Measurements from ENCODE around the gene RNPEPL1. TPM values are rescaled to one million over a fixed set of nuclear protein-coding genes. Genes with fewer than 3 reads are reported as not detected.

The RNPEPL1 gene
- total and polyA plus RNA-seq, 10 of the 15 experiments (the other 5 are each of a cell fraction or from before 2014, with no cell fraction given), result 0.24 to 49.5 (median 6.8) TPM

- no peak for TF ChIP-seq SMC3 (IDR thresholded peaks at IDR 0.05; ENCODE audit: borderline replicate concordance, low read length)
- TF ChIP-seq SPI1 (IDR thresholded peaks at IDR 0.05; ENCODE audit: borderline replicate concordance, insufficient read depth, low read depth, low read length), result no peak
- TF ChIP-seq, protein P1, sequence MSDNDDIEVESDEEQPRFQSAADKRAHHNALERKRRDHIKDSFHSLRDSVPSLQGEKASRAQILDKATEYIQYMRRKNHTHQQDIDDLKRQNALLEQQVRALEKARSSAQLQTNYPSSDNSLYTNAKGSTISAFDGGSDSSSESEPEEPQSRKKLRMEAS (IDR thresholded peaks at IDR 0.05; ENCODE audit: low read depth, low read length), result no peak
- TF ChIP-seq RBBP5 (conservative IDR thresholded peaks at IDR 0.05), result no peak
- TF ChIP-seq MEF2A (IDR thresholded peaks at IDR 0.05; ENCODE audit: insufficient read depth, low read depth, low read length), result no peak
- TF ChIP-seq CBFB (IDR thresholded peaks at IDR 0.05; ENCODE audit: low read depth), result no peak
- no peak for TF ChIP-seq SREBF1 (IDR thresholded peaks at IDR 0.05; ENCODE audit: low read length)
- TF ChIP-seq BHLHE40 (IDR thresholded peaks at IDR 0.05; ENCODE audit: borderline replicate concordance in 1 of 2, low read depth in 2 of 2, low read length in 1 of 2), result no peak
Observed at GRCh38 chr2:240559286-240559685, 9.0 kb upstream of the RNPEPL1 start (continued).

GRCh38 chr2:240560084-240560479 lies 8.2 kb upstream of the RNPEPL1 start, which contains the start of gene DUSP28:
TSS of gene DUSP28 (plus strand) at chr2:240560357. CDS start at chr2:240560685, 328 bp downstream.
- POLR2A ChIA-PET, result interaction anchor here (1.0 to 7.8 kb wide), 7 partner anchors 9 to 61 kb away, joined by 3 to 233 read pairs (median 7); partner anchors contain the start of gene CAPN10
- ATAC-seq, result peak; percentile 84
- Histone ChIP-seq H3K79me2 (ENCODE audit: control insufficient read depth, insufficient read depth, low read length) (peaks cover 52% of the 10 kb centered on the region), H2AFZ (ENCODE audit: control insufficient read depth, low read depth, low read length) (peak within 1 kb of the TSS; percentile 76), H3K27me3 (replicated peaks in 1 of 2; ENCODE audit: control insufficient read depth in 2 of 2, insufficient read depth in 2 of 2, low read length in 1 of 2) (no peaks in the 10 kb centered on the region), H3K4me3 (peak within 1 kb of the TSS; percentile 91), H3K9ac (ENCODE audit: control insufficient read depth, insufficient read depth, low read length) (peak within 1 kb of the TSS; percentile 96), H3K4me1 (ENCODE audit: control insufficient read depth, insufficient read depth, low read length) (peaks cover 40% of the 10 kb centered on the region), H3K36me3 (ENCODE audit: control insufficient read depth in 2 of 2, insufficient read depth in 2 of 2, low read length in 1 of 2) (peaks cover 0 to 9% of the 10 kb centered on the region in 2 experiments; a peak in 2 of 4 replicates), H3K27ac (ENCODE audit: control insufficient read depth, insufficient read depth) (peak within 1 kb of the TSS; percentile 96), H3K4me2 (ENCODE audit: control insufficient read depth, insufficient read depth) (peak within 1 kb of the TSS; percentile 99), H3K9me3 (replicated peaks; ENCODE audit: control insufficient read depth, insufficient read depth, low read length) (no peaks in the 10 kb centered on the region), H4K20me1 (ENCODE audit: control insufficient read depth, insufficient read depth) (no peaks in the 10 kb centered on the region)
- DNase-seq (ENCODE audit: low read depth, low spot score), result peak; percentile 55
- under 1% methylated on average over 32 of the region's 39 CpGs for WGBS (ENCODE audit: insufficient coverage, insufficient replicate concordance, low lambda C conversion rate, missing lambda C conversion rate)
- BruUV-seq (replicated peaks), result no TSS peak
- SMC1A ChIA-PET (ENCODE audit: uncharacterized antibody, unreplicated experiment), result interaction anchor here (1.2 to 12.1 kb wide), 2 partner anchors 10 to 26 kb away, joined by 3 to 124 read pairs; partner anchors contain the start of gene CAPN10
- in situ Hi-C loops (cut with MboI), result no loop called here
- FAIRE-seq, result peak; percentile 66
- intact Hi-C loops (cut with micrococcal nuclease; ENCODE audit: unreplicated experiment), result loop anchor here (2.0 kb wide), 1 partner anchor 61 kb away; no protein-coding TSS in a partner anchor
- CTCF ChIA-PET, result interaction anchor here (0.6 to 7.9 kb wide), 5 partner anchors 9 to 61 kb away, joined by 3 to 196 read pairs (median 5); partner anchors contain the start of gene CAPN10
- RAD21 ChIA-PET (ENCODE audit: unreplicated experiment), result interaction anchor here (11.7 kb wide), 1 partner anchor 24 kb away, joined by 206 read pairs; the partner anchor contains the start of gene CAPN10
- TF ChIP-seq, protein P1 (IDR thresholded peaks at IDR 0.05; ENCODE audit: low read depth, low read length), result peak; percentile 99
- peak; percentile 69; the same call in 1 of the 2 replicates for TF ChIP-seq BACH1 (IDR thresholded peaks at IDR 0.05; ENCODE audit: borderline replicate concordance)
- TF ChIP-seq NFXL1 (IDR thresholded peaks at IDR 0.05; ENCODE audit: borderline replicate concordance), result no peak
- no peak for TF ChIP-seq HDAC2 (IDR thresholded peaks at IDR 0.05)
- no peak for TF ChIP-seq NFYB (IDR thresholded peaks at IDR 0.05; ENCODE audit: insufficient read depth, low read depth, low read length)
- TF ChIP-seq HDGF (IDR thresholded peaks at IDR 0.05), result 0 out of 2 replicates have a peak, but pooled peaks have one; percentile 19
- TF ChIP-seq TCF3 (IDR thresholded peaks at IDR 0.05; ENCODE audit: borderline replicate concordance, insufficient read depth, low read depth, low read length), result 0 out of 2 replicates have a peak, but pooled peaks have one; percentile 42
- TF ChIP-seq BCL11A (IDR thresholded peaks at IDR 0.05; ENCODE audit: low read depth, low read length), result no peak
- peak in 1 of 2 experiments; percentile 89; a peak in 2 of 3 replicates for TF ChIP-seq EGR1 (IDR thresholded peaks at IDR 0.05; ENCODE audit: borderline replicate concordance in 1 of 2, low read depth in 2 of 2, low read length in 2 of 2)
- 0 out of 2 replicates have a peak, but pooled peaks have one; percentile 37 for TF ChIP-seq PAX5 (IDR thresholded peaks at IDR 0.05; ENCODE audit: borderline replicate concordance, low read depth, low read length)
- TF ChIP-seq TAF1 (IDR thresholded peaks at IDR 0.05; ENCODE audit: borderline replicate concordance, low read depth, low read length), result peak; percentile 76; the same call in 1 of the 2 replicates
- TF ChIP-seq BHLHE40 (IDR thresholded peaks at IDR 0.05; ENCODE audit: borderline replicate concordance in 1 of 2, low read depth in 2 of 2, low read length in 1 of 2), result peak; percentile 93 to 96
- peak; percentile 75 for TF ChIP-seq RAD51 (IDR thresholded peaks at IDR 0.05)
- TF ChIP-seq YY1 (IDR thresholded peaks at IDR 0.05; ENCODE audit: low read depth, low read length), result peak; percentile 36; the same call in 1 of the 2 replicates
- TF ChIP-seq IRF4 (IDR thresholded peaks at IDR 0.05; ENCODE audit: low read depth, low read length), result no peak
- peak; percentile 42 for TF ChIP-seq POLR2AphosphoS5 (IDR thresholded peaks at IDR 0.05; ENCODE audit: low read length)

Data from GM12878 (cell line).